ENCODE data around the gene CA10.

Gene CA10

GRCh38 chr17:51662204-51663056 is 496.1 kb downstream of the CA10 start:
- H3K9me3 Mint-ChIP-seq, result peaks cover 2% of the 10 kb centered on the region
- H3K4me3 Mint-ChIP-seq, result no peak overlapping the region

DNA sequence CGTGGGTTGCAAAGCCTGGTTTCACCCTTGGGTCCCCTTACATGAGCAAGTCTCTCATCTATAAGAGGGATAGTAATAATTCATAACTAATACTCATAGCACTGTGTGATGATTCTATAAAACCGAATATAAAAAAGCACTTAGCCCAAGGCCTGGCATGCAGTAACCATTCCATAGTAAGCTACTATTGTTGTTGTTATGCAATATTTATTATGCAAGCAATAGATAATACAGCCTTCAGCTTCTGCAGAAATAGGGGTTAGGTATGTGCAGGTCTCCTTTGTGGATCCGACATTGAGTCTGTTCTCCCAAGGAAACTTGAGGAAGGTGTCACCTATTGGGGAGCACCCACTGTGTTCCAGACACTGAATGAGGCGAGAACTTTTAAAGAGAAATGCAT is 497.1 kb downstream of the CA10 start:
- TF ChIP-seq, protein P1, sequence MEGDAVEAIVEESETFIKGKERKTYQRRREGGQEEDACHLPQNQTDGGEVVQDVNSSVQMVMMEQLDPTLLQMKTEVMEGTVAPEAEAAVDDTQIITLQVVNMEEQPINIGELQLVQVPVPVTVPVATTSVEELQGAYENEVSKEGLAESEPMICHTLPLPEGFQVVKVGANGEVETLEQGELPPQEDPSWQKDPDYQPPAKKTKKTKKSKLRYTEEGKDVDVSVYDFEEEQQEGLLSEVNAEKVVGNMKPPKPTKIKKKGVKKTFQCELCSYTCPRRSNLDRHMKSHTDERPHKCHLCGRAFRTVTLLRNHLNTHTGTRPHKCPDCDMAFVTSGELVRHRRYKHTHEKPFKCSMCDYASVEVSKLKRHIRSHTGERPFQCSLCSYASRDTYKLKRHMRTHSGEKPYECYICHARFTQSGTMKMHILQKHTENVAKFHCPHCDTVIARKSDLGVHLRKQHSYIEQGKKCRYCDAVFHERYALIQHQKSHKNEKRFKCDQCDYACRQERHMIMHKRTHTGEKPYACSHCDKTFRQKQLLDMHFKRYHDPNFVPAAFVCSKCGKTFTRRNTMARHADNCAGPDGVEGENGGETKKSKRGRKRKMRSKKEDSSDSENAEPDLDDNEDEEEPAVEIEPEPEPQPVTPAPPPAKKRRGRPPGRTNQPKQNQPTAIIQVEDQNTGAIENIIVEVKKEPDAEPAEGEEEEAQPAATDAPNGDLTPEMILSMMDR (IDR thresholded peaks at IDR 0.05; ENCODE audit: unreplicated experiment in 3 of 3), result no peak
- Mint-ChIP-seq H3K4me1 (peaks cover 28% of the 10 kb centered on the region), H3K27me3 (ENCODE audit: low read depth) (peaks cover 18% of the 10 kb centered on the region), H3K9me3 (no peaks in the 10 kb centered on the region), H3K27ac (peak overlapping the region in 1 of 3 experiments; percentile 50), H3K4me3 (no peak overlapping the region), H3K36me3 (ENCODE audit: low read depth) (no peaks in the 10 kb centered on the region)

More at GRCh38 chr17:51662204-51663056, 496.1 kb downstream of the CA10 start:
- H3K27ac Mint-ChIP-seq, result peak overlapping the region in 2 of 3 experiments; percentile 50 to 60
- peaks cover 18% of the 10 kb centered on the region for H3K27me3 Mint-ChIP-seq (ENCODE audit: low read depth)
- H3K36me3 Mint-ChIP-seq (ENCODE audit: low read depth), result no peaks in the 10 kb centered on the region
- peaks cover 29% of the 10 kb centered on the region for H3K4me1 Mint-ChIP-seq
- TF ChIP-seq, protein P1 (IDR thresholded peaks at IDR 0.05; ENCODE audit: unreplicated experiment in 3 of 3), result no peak

GRCh38 chr17:51660266-51660665 is 498.2 kb downstream of the CA10 start:
- Mint-ChIP-seq H3K4me3 (no peak overlapping the region), H3K9me3 (no peaks in the 10 kb centered on the region), H3K4me1 (peaks cover 28% of the 10 kb centered on the region), H3K36me3 (ENCODE audit: low read depth) (no peaks in the 10 kb centered on the region), H3K27ac (no peak overlapping the region), H3K27me3 (ENCODE audit: low read depth) (peaks cover 13% of the 10 kb centered on the region)
- TF ChIP-seq, protein P1 (IDR thresholded peaks at IDR 0.05; ENCODE audit: unreplicated experiment in 3 of 3), result no peak

- peaks cover 38% of the 10 kb centered on the region for H3K4me1 Mint-ChIP-seq
Measured at GRCh38 chr17:51657224-51657623, 501.3 kb downstream of the CA10 start.

GRCh38 chr17:51653878-51654277 is 504.6 kb downstream of the CA10 start:
- TF ChIP-seq, protein P1 (IDR thresholded peaks at IDR 0.05; ENCODE audit: unreplicated experiment in 3 of 3), result peak in 1 of 3 experiments; percentile 7
- Mint-ChIP-seq H3K4me3 (no peak overlapping the region), H3K4me1 (peaks cover 56% of the 10 kb centered on the region)

More at GRCh38 chr17:51657224-51657623, 501.3 kb downstream of the CA10 start:
- Mint-ChIP-seq H3K36me3 (ENCODE audit: low read depth) (no peaks in the 10 kb centered on the region), H3K4me3 (no peak overlapping the region), H3K9me3 (no peaks in the 10 kb centered on the region), H3K27me3 (ENCODE audit: low read depth) (peaks cover 7% of the 10 kb centered on the region), H3K27ac (no peak overlapping the region)
- TF ChIP-seq, protein P1 (IDR thresholded peaks at IDR 0.05; ENCODE audit: unreplicated experiment in 3 of 3), result no peak

More at GRCh38 chr17:51653878-51654277, 504.6 kb downstream of the CA10 start:
- Mint-ChIP-seq H3K36me3 (ENCODE audit: low read depth) (no peaks in the 10 kb centered on the region), H3K27me3 (ENCODE audit: low read depth) (peaks cover 5% of the 10 kb centered on the region), H3K27ac (peak overlapping the region in 2 of 3 experiments; percentile 64 to 68), H3K9me3 (no peaks in the 10 kb centered on the region)
